Stimulated activated CD4-positive, alpha-beta T cell treated with anti-CD3 and anti-CD28 coated beads, TNF-alpha, amount 100 ng/mL, for 48 hours (primary cell): Measurements from ENCODE around the gene RBM26.

Experiments used
- DNase-seq, 3 donors: peaks; one replicate each; pipeline ENCODE4 v3.0.0-alpha.2; 2020; ENCODE audit warnings: low read depth in 3 of 3

RBM26 gene

DNA sequence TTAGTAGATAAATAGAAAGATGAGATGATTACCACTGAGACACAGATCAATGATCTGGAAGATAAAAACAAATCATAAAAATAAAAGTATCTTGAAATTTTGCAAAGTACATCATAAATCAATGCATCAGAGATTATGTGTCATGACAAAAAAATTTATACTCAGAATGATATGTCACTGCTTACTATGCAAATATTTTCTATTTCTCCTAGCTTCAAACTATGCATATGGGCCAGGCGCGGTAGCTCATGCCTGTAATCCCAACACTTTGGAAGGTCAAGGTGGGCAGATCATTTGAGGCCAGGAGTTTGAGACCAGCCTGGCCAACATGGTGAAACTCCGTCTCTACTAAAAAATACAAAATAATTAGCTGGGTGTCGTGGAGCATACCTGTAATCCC, 17.3 kb upstream of the RBM26 start:
- DNase-seq = no peak

GRCh38 chr13:79419365-79419764, 13.3 kb upstream of the RBM26 start:
- DNase-seq = no peak

GRCh38 chr13:79417741-79418140, 11.7 kb upstream of the RBM26 start:
- no peak for DNase-seq

DNA sequence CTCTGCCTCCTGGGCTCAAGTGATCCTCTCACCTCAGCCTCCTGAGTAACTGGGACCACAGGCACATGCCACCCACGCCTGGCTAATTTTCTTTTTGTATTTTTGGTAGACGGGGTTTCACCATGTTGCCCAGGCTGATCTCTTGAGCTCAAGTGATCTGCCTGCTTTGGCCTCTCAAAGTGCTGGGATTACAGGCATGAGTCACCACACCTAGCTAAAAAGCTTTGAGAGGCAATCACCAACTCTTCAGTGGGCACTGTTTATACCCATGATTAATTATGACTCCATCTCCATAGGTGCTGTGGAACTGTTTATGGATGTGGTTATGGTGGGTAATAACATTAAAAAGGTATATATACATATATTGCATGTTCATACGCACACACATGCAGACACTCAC, 7.5 kb upstream of the RBM26 start:
- DNase-seq = no peak

DNA sequence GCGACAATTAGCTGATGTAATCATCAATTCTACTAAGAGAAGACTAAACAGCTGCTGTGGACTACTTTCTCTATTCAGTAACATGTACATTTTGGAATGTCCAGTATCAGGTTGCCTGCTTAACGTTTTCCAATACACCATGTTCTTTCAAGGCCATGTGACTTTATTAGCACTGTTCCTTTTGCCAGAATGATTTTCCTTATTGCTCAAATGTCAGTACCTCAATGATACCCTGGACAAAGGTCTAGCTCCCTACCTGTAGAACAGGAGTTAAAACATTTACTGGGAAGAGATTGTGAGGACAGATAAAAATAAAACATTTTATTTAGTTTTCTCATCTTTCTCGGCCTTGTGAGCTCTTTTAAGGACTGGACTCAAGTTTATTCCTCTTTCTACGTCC, 3.8 kb upstream of the RBM26 start:
- no peak for DNase-seq

- DNase-seq = no peak
Observed at GRCh38 chr13:79407349-79407979, 1.4 kb upstream of the RBM26 start.

GRCh38 chr13:79406597-79406908, 498 bp upstream of the RBM26 start:
- no peak for DNase-seq

DNA sequence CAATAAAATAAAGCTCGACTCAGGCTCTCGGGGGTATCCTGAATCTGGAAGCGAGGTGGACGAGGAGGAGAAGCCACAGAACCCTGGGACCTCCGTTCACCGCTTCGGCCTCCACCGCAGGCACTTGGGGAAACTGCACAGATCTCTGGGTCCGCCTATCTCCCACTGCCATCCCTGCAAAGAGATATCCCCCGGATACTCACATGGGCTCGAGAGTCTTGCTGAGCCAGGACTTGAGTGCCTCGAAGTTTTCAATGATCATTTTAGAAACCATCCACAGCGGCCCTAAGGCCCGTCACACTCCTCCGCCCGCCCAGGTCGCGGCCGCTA, 589 bp downstream of the RBM26 start:
- no peak for DNase-seq

DNA sequence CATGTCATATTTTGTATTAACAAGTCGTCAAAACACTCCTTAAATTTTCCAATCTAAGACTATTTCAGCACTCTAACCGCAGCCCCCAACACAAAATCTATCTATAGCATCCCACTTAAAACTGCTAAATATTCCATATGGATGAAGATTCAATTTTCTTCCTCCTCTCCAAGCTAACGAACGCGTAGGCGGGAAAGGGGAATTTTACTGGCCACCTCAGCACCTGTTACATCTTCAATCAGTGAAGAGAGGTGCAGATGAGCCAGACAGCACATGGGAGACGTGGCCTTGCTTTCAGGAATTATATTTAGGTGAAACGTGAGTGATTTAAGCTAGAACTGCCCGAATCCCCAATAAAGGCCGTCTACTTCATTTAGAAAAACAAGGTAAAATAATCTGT, 1.1 kb downstream of the RBM26 start:
- DNase-seq = no peak

GRCh38 chr13:79404361-79404760, 1.7 kb downstream of the RBM26 start:
- DNase-seq = no peak

GRCh38 chr13:79403113-79403512, 2.9 kb downstream of the RBM26 start:
- DNase-seq = no peak

GRCh38 chr13:79402679-79403078, 3.4 kb downstream of the RBM26 start:
- no peak for DNase-seq

DNA sequence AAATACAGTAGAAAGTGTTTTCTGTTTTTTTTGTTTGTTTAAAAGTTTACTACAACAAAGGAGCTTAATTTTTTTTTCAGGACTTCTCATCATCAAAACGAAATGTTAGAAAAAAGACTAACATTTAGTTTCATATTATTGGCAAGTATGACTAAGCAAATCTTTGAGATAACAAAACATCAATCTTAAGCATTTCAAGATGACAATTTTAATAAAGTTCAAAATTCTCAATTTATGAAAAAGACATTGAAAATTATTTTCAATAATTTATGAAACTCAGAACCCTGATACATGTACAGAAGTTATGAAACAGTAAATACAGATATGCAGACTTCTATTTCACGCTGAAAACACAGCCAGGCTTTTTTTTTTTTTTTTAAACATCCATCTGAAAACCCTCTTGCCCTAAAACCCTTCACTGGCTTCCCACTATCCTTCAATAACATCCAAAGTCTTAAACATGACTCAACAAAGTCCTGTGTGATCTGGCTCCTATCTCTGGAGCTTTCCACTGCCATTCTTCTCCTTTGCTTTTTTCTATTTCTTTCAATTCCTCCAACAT, 3.9 kb downstream of the RBM26 start:
- no peak for DNase-seq

DNA sequence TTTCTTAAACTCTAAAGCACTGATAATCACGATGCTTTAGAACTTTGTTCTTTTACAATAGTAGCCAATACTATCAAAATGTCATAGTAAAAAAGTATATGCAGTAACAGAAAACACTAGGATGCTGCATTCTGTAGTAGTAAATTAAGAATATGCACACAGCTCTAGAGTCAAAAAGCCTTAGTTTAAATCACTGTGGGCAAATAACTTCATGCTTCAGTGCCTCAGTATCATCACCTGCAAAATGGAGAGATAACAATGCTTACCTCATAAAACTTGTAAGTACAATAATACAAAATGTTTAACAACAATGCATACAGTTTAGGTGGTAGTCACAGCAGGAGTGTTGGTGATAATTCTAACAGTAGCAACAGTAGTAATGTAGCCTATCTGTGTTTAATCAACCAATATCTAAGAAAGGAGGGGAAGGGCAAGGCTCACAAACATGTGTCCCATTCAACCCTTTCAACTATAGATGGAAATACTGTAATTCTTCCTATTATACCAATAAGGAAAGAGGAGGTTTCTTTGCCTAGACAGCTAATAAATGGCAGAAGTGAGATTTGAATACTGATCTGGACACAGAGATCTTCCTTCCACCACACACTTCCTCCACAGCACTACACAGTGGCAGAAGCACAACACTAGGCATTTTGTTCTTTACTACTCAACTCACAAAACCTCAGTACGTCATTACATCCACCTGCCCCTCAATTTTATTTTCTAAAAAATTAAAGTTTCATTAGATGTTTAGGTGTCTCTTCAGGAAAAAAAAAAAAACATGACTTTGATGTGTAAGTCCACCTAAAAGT, 4.6 kb downstream of the RBM26 start:
- no peak for DNase-seq

DNA sequence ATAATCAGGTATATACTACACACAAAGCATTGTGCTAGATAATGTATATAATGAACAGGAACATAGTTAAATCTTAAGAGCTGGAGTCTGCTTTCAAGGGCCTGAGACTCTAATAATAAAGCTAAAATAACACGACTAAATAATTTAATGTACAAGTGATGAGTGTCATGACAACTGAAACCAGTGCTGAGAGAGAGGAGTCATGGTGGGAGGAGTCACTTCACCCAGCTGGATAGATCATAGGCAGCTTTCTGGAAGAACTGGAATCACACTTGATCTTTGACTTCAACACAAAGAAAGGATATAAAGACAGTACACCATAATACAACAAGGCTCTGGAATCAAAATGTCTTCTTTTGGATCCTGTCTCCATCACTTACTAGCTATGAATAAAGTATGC, 7.1 kb downstream of the RBM26 start:
- DNase-seq = no peak

- DNase-seq = no peak
Observed at GRCh38 chr13:79398127-79398526, 7.9 kb downstream of the RBM26 start.

DNA sequence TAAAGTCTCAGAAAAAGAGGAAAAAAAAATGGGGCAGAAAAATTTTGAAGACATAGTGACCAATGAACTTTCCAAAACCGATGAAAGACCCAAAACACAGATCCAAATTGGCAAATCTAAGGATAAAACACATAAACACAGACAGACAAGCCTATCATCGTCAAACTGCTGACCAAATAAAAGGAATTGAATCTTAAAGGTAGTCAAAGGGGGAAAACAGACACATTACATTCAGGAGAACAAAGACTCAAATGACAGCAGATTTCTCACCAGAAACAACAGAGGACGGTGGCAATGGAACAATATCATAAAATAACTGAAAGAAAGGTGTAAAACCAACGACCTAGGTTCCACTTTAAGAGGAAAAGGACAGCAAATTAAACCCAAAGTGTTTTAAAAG, 10.2 kb downstream of the RBM26 start:
- DNase-seq = no peak

DNA sequence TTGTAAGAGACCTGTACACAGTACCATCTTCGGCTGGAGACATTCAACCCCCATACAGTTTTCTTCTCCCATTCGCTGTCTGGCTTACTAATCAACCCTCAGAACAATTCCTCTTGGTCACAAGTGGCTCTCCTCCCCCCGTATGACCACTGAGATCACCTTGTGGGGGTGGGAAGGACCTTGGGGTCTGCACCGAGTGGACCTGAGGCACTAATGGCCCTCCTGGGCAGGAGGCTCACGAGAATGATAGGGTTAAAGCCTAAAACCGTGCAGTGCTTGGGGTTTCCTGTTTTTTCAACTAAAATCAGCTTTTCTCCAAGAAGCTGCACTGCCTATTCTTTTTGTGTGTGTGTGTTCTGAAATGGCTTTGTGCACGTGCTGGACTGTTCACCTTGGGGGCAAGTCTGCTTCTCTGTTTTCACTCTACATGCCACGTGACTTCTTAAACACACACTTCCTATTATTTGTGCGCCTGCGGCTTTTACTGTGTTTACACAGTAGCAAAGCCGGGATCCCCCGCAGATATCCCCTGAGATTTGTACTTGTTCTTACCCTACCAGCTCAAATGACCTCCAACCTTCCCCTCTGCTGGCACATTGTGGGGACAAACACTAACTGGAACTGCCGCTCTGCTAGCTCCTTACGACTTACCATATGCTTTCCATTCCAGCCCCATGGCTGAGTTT, 12.3 kb downstream of the RBM26 start:
- no peak for DNase-seq

DNA sequence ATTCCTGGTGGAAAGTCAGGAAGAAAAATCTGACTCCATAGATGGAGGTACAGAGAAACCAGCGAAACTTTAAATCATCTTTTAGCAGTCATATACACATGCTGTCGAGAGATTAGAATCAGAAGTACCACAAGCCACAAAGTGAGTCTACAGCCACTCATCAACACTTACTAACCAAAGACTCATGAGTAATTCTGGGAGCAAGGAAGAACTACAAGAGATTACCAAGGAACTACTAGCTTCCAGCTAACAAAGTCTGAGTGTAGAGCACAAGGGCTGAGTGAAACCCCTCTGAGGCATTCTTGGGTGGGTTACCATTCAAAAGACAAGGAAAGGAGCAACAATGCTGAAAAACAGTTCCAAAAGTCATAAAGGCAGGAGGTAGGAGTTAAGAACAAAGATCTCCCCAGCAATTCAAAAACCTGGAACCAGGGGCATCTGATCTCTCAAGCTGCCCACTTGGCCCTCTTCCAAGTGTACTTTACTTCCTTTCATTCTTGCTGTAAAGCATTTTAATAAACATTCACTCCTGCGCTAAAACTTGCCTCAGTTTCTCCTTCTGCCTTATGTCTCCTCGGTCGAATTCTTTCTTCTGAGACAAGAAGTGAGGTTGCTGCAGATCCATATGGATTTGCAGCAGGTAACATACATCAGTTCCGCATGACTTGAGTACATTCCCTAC, 13.0 kb downstream of the RBM26 start:
- no peak for DNase-seq

DNA sequence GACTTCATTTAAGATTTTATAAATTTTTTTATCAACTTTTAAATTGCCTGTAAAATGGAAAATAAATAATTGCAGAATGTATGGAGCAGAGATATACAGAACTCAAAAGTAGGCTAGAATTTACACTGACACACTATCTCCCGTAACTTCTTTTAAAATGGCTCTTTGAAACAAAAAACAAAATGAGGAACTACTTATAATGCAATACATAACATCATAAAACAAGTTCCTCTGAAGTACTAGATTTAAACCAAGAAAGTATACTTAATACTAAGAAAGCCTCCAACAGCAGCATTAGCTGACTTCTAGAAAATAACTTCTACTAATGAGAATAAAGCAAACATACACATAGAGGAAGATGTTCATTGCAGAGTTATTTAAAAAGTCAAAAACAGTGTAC, 17.0 kb downstream of the RBM26 start:
- no peak for DNase-seq

- no peak for DNase-seq
Observed at GRCh38 chr13:79387853-79388252, 18.2 kb downstream of the RBM26 start.

- DNase-seq = peak in 1 of 3 donors; percentile 28
Observed at GRCh38 chr13:79386125-79386826, 19.8 kb downstream of the RBM26 start.
